ENCODE results near the gene KIF11. TPM values are rescaled to one million over a fixed set of nuclear protein-coding genes. Genes with fewer than 3 reads are reported as not detected.
"Not testable (repeated sequence)": the region's sequence is repeated elsewhere in the genome, so short reads cannot be mapped to it uniquely, and the experiment has no call there.

The KIF11 gene
- total RNA-seq, 1 experiment from 2014 or later: 47.8 TPM

GRCh38 chr10:92569071-92569470, 23.9 kb upstream of the KIF11 start:
- BruUV-seq (replicated peaks): no TSS peak
- intact Hi-C loops (cut with micrococcal nuclease; ENCODE audit: unreplicated experiment): no loop called here
- no peaks in the 10 kb centered on the region for H3K27me3 ChIP-seq (ENCODE audit: control insufficient read depth, insufficient read depth, low read length)
- TF ChIP-seq CTCF (IDR thresholded peaks at IDR 0.05): no peak
- TF ChIP-seq POLR2AphosphoS5 (IDR thresholded peaks at IDR 0.05; ENCODE audit: low read depth, low read length): no peak
- TF ChIP-seq, protein P1, sequence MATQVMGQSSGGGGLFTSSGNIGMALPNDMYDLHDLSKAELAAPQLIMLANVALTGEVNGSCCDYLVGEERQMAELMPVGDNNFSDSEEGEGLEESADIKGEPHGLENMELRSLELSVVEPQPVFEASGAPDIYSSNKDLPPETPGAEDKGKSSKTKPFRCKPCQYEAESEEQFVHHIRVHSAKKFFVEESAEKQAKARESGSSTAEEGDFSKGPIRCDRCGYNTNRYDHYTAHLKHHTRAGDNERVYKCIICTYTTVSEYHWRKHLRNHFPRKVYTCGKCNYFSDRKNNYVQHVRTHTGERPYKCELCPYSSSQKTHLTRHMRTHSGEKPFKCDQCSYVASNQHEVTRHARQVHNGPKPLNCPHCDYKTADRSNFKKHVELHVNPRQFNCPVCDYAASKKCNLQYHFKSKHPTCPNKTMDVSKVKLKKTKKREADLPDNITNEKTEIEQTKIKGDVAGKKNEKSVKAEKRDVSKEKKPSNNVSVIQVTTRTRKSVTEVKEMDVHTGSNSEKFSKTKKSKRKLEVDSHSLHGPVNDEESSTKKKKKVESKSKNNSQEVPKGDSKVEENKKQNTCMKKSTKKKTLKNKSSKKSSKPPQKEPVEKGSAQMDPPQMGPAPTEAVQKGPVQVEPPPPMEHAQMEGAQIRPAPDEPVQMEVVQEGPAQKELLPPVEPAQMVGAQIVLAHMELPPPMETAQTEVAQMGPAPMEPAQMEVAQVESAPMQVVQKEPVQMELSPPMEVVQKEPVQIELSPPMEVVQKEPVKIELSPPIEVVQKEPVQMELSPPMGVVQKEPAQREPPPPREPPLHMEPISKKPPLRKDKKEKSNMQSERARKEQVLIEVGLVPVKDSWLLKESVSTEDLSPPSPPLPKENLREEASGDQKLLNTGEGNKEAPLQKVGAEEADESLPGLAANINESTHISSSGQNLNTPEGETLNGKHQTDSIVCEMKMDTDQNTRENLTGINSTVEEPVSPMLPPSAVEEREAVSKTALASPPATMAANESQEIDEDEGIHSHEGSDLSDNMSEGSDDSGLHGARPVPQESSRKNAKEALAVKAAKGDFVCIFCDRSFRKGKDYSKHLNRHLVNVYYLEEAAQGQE (IDR thresholded peaks at IDR 0.05; ENCODE audit: insufficient read depth in 1 of 2, low read depth in 2 of 2, low read length in 1 of 2): no peak
- no peak for TF ChIP-seq TCF7L2 (IDR thresholded peaks at IDR 0.05; ENCODE audit: low read depth, low read length)
- TF ChIP-seq SIN3A (IDR thresholded peaks at IDR 0.05; ENCODE audit: borderline replicate concordance, insufficient read depth, low read depth, low read length): no peak
- peaks cover 13% of the 10 kb centered on the region for H3K4me1 ChIP-seq (ENCODE audit: control insufficient read depth, insufficient read depth, low read length)
- ATAC-seq (no peak), DNase-seq (ENCODE audit: low read depth, low spot score) (no peak)
- H3K36me3 ChIP-seq (ENCODE audit: control insufficient read depth, insufficient read depth, low read length): no peaks in the 10 kb centered on the region
- no peaks in the 10 kb centered on the region for H3K9me3 ChIP-seq (ENCODE audit: control insufficient read depth, insufficient read depth, low read depth, low read length)
- POLR2A ChIA-PET: no interaction called here
- no peak overlapping the region for H3K4me3 ChIP-seq (ENCODE audit: low read depth in 2 of 2, low read length in 2 of 2)
- H3K27ac ChIP-seq (ENCODE audit: low read length): no peak overlapping the region
- CTCF ChIA-PET: no interaction called here
- in situ Hi-C loops (cut with HindIII; ENCODE audit: low pct_unique_long_range_greater_than_20kb, low sequenced_read_pairs): no loop called here

GRCh38 chr10:92569663-92570062, 23.3 kb upstream of the KIF11 start:
- ATAC-seq; H3K36me3 ChIP-seq (ENCODE audit: control insufficient read depth, insufficient read depth, low read length); BruUV-seq (replicated peaks); H3K27me3 ChIP-seq (ENCODE audit: control insufficient read depth, insufficient read depth, low read length); H3K9me3 ChIP-seq (ENCODE audit: control insufficient read depth, insufficient read depth, low read depth, low read length); H3K4me3 ChIP-seq (ENCODE audit: low read depth in 2 of 2, low read length in 2 of 2); in situ Hi-C loops (cut with HindIII; ENCODE audit: low pct_unique_long_range_greater_than_20kb, low sequenced_read_pairs); POLR2A ChIA-PET; DNase-seq (ENCODE audit: low read depth, low spot score); H3K27ac ChIP-seq (ENCODE audit: low read length); CTCF ChIA-PET; intact Hi-C loops (cut with micrococcal nuclease; ENCODE audit: unreplicated experiment): not testable (repeated sequence)
- peaks cover 14% of the 10 kb centered on the region for H3K4me1 ChIP-seq (ENCODE audit: control insufficient read depth, insufficient read depth, low read length)

DNA sequence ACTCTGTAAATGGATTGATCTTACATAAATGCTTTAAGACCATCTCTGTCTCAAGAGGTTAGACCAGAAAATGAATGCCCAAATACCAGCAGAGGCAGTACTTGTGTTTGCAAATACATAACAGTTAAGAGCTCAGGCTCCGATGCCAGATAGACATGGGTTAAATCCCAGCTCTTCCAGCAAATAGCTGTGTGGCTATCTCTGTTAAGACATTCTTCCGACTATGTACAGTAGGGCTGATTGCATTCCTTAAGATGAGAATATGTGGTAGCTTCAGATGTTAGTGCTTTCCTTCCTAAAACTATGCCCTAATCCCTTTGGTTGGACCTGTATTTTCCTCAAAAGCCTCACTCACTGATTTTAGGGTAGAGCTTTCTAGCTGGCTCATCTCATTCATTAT, 21.3 kb upstream of the KIF11 start:
- ChIA-PET POLR2A (interaction anchor here (0.5 kb wide), 1 partner anchor 9 kb away, joined by 6 read pairs; no protein-coding TSS in a partner anchor), CTCF (interaction anchor here (0.5 to 1.1 kb wide), 3 partner anchors 54 to 131 kb away, joined by 3 to 4 read pairs (median 4); no protein-coding TSS in a partner anchor)
- peaks cover 20% of the 10 kb centered on the region for H3K4me1 ChIP-seq (ENCODE audit: control insufficient read depth, insufficient read depth, low read length)
- TF ChIP-seq, protein P1 (IDR thresholded peaks at IDR 0.05; ENCODE audit: insufficient read depth in 1 of 2, low read depth in 2 of 2, low read length in 1 of 2): no peak
- no peak for TF ChIP-seq TCF7L2 (IDR thresholded peaks at IDR 0.05; ENCODE audit: low read depth, low read length)
- no peak for TF ChIP-seq POLR2AphosphoS5 (IDR thresholded peaks at IDR 0.05; ENCODE audit: low read depth, low read length)
- no peak for TF ChIP-seq SIN3A (IDR thresholded peaks at IDR 0.05; ENCODE audit: borderline replicate concordance, insufficient read depth, low read depth, low read length)
- TF ChIP-seq CTCF (IDR thresholded peaks at IDR 0.05): no peak
- no peaks in the 10 kb centered on the region for H3K27me3 ChIP-seq (ENCODE audit: control insufficient read depth, insufficient read depth, low read length)
- H3K27ac ChIP-seq (ENCODE audit: low read length): peak overlapping the region; percentile 91; the same call in 1 of the 2 replicates
- intact Hi-C loops (cut with micrococcal nuclease; ENCODE audit: unreplicated experiment): no loop called here
- no TSS peak for BruUV-seq (replicated peaks)
- DNase-seq (ENCODE audit: low read depth, low spot score) (no peak), ATAC-seq (no peak)
- H3K4me3 ChIP-seq (ENCODE audit: low read depth in 2 of 2, low read length in 2 of 2): peak overlapping the region; percentile 10 to 81
- no peaks in the 10 kb centered on the region for H3K9me3 ChIP-seq (ENCODE audit: control insufficient read depth, insufficient read depth, low read depth, low read length)
- in situ Hi-C loops (cut with HindIII; ENCODE audit: low pct_unique_long_range_greater_than_20kb, low sequenced_read_pairs): no loop called here
- H3K36me3 ChIP-seq (ENCODE audit: control insufficient read depth, insufficient read depth, low read length): no peaks in the 10 kb centered on the region
